Stromal cell of bone marrow (primary cell): ENCODE data around the gene COL21A1.

Experiments used
- DNase-seq: peaks from one replicate; pipeline ENCODE4 v3.0.0-alpha.2; 2012; ENCODE audit warnings: low read depth

Gene COL21A1

GRCh38 chr6:56106231-56106630, 141.1 kb downstream of the COL21A1 start:
- no peak for DNase-seq

- DNase-seq, result no peak
Measured at GRCh38 chr6:56104591-56104990, 142.8 kb downstream of the COL21A1 start.

- DNase-seq, result no peak
Measured at GRCh38 chr6:56102216-56102615, 145.2 kb downstream of the COL21A1 start.

- DNase-seq, result peak; percentile 97
Measured at GRCh38 chr6:56101141-56101553, 146.2 kb downstream of the COL21A1 start.

- DNase-seq, result no peak
Measured at GRCh38 chr6:56096946-56097621, 150.3 kb downstream of the COL21A1 start.

- DNase-seq, result no peak
Measured at GRCh38 chr6:56096541-56096940, 150.8 kb downstream of the COL21A1 start.

- no peak for DNase-seq
Measured at GRCh38 chr6:56093776-56094175, 153.6 kb downstream of the COL21A1 start.

GRCh38 chr6:56091159-56091869, 156.1 kb downstream of the COL21A1 start:
- DNase-seq, result peak; percentile 83

GRCh38 chr6:56088641-56089040, 158.7 kb downstream of the COL21A1 start:
- no peak for DNase-seq

GRCh38 chr6:56087421-56087820, 160.0 kb downstream of the COL21A1 start:
- DNase-seq, result no peak

GRCh38 chr6:56079751-56080540, 167.4 kb downstream of the COL21A1 start:
- no peak for DNase-seq

- no peak for DNase-seq
Measured at GRCh38 chr6:56076033-56076432, 171.3 kb downstream of the COL21A1 start.

- DNase-seq, result no peak
Measured at GRCh38 chr6:56073761-56074160, 173.6 kb downstream of the COL21A1 start.

GRCh38 chr6:56073315-56073714, 174.1 kb downstream of the COL21A1 start:
- peak; percentile 81 for DNase-seq

GRCh38 chr6:56072856-56073255, 174.5 kb downstream of the COL21A1 start:
- peak; percentile 48 for DNase-seq

GRCh38 chr6:56065408-56065807, 182.0 kb downstream of the COL21A1 start:
- no peak for DNase-seq

GRCh38 chr6:56062836-56063235, 184.5 kb downstream of the COL21A1 start:
- no peak for DNase-seq

GRCh38 chr6:56058636-56059035, 188.7 kb downstream of the COL21A1 start:
- no peak for DNase-seq

GRCh38 chr6:56055081-56055704, 192.2 kb downstream of the COL21A1 start:
- DNase-seq, result no peak

GRCh38 chr6:56051202-56051598, 196.2 kb downstream of the COL21A1 start:
- no peak for DNase-seq

GRCh38 chr6:56050530-56051201, 196.7 kb downstream of the COL21A1 start:
- no peak for DNase-seq

- DNase-seq, result no peak
Measured at GRCh38 chr6:56048601-56049000, 198.8 kb downstream of the COL21A1 start.
